Stimulated activated CD4-positive, alpha-beta T cell treated with anti-CD3 and anti-CD28 coated beads, Interleukin-15, amount 100 ng/mL, for 1 hour (primary cell): ENCODE measurements around the gene THRA.

ENCODE experiments used
- DNase-seq, 2 donors: peaks; one replicate each; pipeline ENCODE4 v3.0.0-alpha.2; 2020; ENCODE audit warnings: low read depth in 1 of 2, low spot score in 1 of 2

THRA gene

GRCh38 chr17:40098846-40099618 is 36.3 kb downstream of the THRA start:
- DNase-seq: peak; percentile 99

GRCh38 chr17:40099619-40100418 is 37.1 kb downstream of the THRA start:
- DNase-seq: no peak

DNA sequence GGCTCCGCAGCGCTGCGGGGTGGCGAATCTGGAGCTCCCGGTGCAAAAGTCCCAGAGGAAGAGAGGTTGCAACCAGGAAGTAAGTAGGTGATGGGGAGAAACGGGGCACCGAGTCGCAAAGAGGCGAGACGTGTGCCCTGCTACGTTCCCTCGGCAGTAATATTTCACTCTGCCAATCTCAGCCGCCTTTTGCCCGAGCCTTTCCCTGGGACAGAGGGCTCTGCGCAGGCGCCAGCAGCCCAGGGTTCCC is 37.6 kb downstream of the THRA start, which contains the start of gene NR1D1:
Gene NR1D1 (minus strand): TSS at position 171 of the 250 bp plus-strand sequence. CDS start 495 bp downstream, outside the sequence.
- no peak for DNase-seq

- DNase-seq: peak; percentile 77 to 78
These were observed 38.1 kb downstream of the THRA start for GRCh38 chr17:40100669-40101366.

DNA sequence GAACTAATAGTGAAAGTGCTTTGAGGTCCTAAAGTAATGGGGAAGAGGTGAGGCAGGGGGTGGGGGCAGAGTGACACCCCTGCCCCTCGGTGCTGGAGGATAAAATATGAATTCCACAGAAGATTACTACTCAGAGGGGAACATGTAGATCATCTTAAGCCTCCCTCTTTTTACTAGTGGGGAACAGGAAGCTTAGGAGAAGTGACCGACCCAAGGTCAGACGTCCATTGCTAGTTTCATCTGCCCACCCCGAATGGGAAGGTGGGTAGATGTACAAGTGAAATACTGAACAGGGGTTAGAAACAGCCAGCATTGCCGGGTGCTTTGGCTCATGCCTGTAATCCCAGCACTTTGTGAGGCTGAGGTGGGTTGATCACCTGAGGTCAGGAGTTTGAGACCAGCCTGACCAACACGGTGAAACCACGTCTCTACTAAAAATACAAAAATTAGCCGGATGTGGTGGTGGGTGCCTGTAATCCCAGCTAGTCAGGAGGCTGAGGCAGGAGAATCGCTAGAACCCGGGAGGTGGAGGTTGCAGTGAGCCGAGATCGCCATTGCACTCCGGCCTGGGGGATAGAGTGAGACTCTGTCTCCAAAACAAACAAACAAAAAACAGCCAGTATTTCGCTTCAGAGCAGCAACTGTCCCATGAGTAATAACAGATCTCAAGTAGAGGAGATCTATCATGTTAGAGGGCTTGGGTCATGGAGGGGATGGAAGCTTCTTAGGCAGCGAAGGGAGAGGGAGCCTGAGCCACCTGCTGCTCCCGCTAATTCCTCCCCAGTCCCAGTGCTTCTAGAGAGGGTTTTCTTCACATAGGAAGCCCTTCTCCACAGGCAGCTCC is 38.8 kb downstream of the THRA start:
- no peak for DNase-seq

DNA sequence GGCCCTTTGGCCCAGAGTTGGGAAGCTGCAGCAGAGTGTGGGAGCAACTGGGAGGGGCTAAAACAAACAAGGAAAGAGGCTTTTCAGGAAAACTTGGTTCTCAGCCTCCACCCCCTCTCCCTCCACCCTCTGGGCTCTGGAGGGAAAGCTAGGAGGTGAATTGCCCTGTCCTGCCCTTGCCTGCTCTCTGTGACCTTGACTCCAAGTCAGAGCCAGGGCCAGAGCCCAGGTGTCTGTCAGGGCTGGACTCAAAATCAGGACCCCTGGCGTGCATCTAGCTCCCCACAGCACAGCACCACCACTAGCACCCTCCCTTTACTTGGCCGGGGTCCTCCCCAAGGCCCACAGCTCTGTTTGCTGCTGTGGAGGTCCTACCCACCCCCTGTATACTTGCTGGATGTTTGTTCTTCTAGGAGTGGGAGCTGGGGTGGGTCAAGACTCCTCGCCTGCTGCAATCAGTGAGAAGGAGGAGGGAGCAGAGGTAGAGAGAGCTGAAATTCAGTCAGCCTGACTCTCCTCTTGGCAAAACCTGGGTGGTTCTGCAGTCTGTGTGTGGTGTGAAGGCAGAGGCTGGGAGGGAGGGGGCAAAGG is 40.4 kb downstream of the THRA start:
- DNase-seq: no peak

DNA sequence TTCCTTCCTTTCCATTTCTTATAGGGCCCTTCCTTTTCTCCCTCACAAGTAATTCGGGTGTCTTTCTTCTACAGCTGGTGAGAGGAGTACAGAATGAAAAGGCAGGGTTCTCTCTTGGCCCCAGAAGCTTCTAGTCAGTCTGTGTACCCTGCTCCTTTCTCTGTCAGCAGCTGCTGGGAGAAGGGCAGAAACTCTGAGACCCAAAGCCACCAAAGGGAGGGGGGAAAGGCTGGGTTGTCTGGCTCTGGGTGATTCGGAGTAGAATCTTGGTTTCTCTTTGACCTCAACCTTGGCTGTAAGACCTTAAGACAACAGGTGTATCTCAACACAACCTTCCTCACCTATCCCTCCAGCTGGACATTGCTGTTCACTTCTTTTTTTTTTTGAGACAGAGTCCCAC is 40.9 kb downstream of the THRA start:
- no peak for DNase-seq

DNA sequence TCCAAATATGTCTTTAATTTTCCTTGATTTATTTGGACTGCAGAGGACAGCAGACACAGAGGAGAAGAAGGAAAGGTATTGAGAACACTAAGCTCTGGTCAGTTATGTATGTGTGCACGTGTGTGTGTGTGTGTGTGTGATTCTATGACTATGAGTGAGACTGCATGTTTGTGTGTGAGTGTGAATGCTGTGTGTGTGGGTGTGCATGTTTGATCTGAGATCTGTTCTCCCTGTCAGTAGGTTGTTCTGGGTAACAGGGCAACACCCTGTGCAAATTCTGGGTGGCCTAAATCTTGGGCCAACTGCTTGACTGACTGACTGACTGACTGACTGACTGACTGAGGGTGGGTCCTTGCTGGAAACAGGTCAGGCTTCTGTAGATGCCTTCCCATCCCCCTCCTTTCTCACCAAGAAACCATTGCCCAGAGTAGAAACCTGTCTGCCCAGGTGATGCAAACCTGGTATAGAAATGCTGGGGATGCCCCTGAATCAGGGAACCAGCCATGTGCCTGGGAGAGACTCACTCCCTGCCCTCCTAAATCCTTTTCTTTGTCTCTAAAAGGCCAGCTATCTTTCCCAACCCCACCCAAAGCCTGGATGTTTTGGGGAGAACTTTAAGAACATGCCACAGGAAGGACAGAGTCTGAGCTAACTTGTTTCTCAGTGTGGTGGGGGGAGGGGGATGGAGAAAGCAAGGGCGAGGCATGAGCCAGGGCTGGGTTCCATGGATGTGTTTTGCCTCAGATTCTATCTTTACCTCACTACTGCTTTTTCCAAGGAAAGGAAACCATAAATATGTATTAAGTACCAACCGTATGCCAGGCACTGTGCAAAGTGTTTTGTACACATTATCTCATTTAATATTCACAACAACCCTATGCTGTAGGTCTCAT is 42.1 kb downstream of the THRA start:
- DNase-seq: no peak

DNA sequence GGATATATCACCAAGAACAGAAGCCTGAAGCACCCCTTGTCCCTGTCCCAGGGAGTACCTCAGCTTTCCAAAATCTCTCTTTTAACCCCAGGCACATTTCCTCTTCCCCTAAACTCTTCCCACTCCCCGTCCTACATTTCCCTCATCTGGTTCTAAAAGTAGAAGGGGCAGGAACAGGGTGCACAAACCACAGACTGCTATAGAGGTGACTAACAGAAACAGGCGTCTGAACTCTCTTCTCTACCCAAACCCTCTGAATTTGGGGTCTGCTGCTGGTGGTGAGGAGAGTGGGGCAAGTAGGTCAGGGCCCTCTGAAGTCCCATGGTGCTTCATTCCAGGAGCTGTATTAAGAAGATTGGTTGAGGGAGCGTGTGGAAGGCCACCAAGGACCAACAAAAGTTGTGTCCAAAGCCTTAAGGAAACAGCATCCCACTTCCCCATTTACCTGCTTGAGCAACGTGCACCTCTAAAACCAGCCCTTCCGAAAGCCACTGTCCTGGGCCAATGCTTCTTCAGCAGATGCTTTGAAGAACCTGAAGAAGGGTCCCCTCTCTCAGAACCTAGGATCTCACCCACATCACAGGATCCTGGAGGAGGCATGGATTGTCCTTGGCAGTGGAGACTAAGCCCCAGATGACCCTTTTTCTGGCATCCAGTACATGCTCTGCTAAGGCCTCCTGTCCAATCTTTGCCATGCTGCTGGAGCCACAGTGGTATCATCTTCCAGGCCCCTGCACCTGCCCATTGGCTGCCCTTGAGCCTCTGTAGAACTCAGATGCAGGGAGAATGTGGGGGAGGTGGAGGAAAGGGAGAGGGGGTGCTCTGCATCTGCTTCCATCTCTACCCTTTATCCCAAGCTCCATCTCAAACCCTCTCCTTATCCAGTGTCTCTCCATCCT is 43.3 kb downstream of the THRA start:
- DNase-seq: no peak

GRCh38 chr17:40106760-40107521 is 44.2 kb downstream of the THRA start:
- DNase-seq: no peak

DNA sequence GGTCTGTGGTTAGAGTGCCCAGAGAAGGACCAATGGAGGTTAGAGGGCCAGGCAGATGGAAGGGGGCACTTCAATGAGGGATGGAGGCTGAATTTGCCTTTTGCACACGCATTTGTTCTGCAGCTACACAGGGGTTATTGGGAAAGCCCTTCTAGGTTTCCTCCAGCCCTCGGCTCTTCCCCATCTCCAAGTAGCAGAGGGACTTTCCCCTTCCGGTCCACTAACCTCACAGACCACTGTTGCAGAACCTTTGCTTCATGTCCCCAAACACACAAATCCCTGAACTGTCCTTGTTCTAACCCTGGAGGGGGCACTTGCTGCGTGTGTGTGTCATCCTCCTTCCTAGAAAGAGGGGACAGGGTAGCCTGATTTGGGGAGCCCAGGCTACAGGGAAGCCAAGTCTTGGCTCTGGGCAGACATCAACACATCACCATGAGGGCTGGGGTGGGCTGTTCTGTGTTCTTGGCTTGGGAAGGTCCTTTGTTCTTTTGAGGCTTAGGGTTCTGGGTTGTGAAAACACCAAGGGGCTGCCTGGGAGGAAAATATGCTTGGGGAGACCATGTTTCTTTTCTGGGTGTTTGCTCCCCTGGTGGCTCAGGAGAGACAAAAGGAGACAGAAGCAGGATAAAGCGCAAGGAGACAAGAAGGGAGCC is 44.9 kb downstream of the THRA start:
- no peak for DNase-seq

DNA sequence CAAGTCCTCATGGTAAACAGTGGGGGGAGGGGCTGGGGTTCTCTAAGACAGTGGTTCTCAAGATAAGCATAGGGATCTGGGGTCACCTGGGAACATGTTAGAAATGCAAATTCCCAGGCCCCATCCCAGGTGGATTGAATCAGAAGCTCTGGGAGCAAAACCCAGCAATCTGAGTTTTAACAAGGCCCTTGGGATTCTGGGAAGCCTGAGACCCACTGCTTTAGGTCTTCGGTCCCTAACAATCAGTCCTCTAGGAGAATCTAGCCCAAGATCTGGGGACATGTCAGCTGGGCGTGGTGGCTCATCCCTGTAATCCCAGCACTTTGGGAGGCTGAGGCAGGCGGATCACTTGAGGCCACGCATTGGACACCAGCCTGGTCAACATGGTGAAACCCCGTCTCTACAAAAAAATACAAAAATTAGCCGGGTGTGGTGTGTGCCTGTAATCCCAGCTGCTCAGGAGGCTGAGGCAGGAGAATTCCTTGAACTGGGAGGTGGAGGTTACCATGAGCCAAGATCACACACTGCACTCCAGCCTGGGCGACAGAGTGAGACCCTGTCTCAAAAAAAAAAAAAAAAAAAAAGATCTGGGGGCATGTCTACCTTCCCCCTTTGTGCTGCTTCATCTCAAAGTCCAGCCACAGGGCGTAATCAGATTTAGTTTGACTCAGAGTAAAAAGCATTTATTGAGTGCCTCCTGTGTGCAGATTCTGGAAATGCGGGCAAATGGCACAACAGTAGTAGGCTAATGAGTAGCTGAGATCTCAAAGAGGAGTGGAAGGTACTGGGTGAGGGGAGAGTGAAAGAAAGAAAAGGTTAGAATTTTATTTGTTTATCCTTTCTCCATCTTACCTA is 46.4 kb downstream of the THRA start:
- DNase-seq: no peak

DNA sequence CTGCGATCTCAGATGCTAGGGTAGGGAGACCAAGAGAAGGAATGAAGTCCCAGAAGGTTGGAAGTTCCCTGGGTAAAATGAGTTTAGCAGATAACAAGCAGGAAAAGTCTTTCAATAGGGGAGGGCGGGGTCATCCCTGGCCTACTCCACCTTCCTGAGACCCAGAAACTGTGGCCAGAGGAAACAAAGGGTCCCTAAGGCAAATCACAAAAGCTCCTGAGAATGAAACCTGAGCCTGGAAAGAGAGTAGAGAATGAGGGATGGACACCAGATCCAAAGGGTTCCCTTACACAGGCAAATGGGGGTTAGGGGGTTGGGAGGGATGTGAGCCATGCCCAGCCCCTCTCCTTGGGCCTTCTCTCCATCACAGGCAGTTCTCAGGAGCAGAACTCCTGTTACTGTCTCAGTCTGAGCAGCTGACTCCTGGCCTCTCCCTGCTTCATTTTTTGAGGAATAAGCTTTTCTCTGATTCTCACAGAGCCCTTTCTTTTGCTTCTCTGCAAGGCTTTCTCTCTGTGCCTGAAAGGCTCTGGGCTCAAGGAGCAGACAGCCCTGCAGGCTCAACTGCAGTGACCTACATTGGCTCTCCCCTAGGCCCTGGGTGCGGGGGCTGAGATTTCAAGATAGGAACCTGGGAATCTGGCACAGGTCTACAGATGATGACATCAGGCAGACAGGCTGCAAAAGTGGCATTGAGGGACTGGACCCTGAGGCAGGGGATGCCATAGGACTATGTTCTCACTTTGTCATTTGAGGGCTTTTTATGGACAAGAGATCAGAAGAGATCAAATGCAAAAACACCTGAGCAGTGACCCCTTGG is 47.5 kb downstream of the THRA start:
- DNase-seq: no peak

DNA sequence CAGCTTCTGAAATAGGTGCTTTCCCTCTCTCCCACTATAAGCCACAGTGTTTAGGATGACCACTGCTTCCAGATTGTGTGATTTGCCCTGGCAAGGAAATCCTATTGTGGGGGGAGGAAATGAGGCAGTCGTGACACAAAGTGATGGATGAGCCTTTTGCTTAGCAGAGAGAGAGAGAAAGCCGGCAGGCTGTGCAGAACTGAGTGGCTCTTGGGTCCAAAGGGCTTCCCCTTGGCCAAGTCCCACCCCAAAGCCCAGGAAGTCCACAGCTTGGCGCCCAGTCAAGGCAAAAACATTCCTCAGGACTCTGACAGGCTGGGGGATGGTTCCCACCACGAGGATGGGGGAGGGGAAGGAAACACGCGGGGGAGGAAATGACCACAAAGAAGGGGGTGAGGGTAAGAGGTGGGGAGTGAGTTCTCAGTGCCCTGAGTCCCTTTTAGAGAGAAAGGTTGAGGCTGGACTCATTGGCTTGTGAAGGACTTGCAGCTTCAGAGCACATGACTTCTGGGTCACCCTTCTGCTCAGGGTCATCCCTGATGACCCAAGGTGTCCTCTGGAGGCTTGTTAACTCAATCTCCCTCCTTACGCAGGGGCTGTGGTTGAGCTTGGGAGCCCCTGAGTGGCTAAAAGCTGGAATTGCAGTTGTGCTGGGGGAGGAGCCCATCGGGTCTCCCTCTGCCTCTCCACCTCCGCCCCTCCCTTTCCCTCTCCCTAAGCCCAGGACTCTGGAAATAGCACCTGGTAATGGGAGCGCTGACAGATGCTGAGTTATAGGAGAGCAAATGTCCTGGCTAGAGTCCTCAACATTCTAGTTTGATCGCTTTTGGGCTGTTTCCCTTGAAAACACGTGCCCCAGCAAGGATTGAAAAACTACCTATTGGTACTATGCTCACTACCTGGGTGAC is 48.7 kb downstream of the THRA start:
- DNase-seq: peak in 1 of 2 donors; percentile 43
